Stimulated activated CD4-positive, alpha-beta T cell treated with anti-CD3 and anti-CD28 coated beads, TNF-alpha, amount 100 ng/mL, for 48 hours (primary cell): ENCODE results near the gene SIL1.
"Not testable (repeated sequence)": the region's sequence is repeated elsewhere in the genome, so short reads cannot be mapped to it uniquely, and the experiment has no call there.

ENCODE experiments used
- DNase-seq, 3 donors: peaks; one replicate each; pipeline ENCODE4 v3.0.0-alpha.2; 2020; ENCODE audit warnings: low read depth in 3 of 3

The SIL1 gene

GRCh38 chr5:139108063-139108824, 89.9 kb downstream of the SIL1 start:
- DNase-seq, result no peak

- DNase-seq, result no peak
Measured at GRCh38 chr5:139105621-139106071, 92.5 kb downstream of the SIL1 start.

- DNase-seq, result no peak
Measured at GRCh38 chr5:139104577-139105276, 93.4 kb downstream of the SIL1 start.

GRCh38 chr5:139103762-139104161, 94.4 kb downstream of the SIL1 start:
- no peak for DNase-seq

- no peak for DNase-seq
Measured at GRCh38 chr5:139100825-139101224, 97.3 kb downstream of the SIL1 start.

GRCh38 chr5:139094154-139095131, 103.7 kb downstream of the SIL1 start:
- no peak for DNase-seq

GRCh38 chr5:139092741-139093343, 105.3 kb downstream of the SIL1 start:
- DNase-seq, result no peak

- no peak for DNase-seq
Measured at GRCh38 chr5:139091439-139092156, 106.6 kb downstream of the SIL1 start.

GRCh38 chr5:139090581-139090980, 107.6 kb downstream of the SIL1 start:
- no peak for DNase-seq

- no peak for DNase-seq
Measured at GRCh38 chr5:139088024-139088423, 110.1 kb downstream of the SIL1 start.

GRCh38 chr5:139082813-139083498, 115.2 kb downstream of the SIL1 start:
- no peak for DNase-seq

- no peak for DNase-seq
Measured at GRCh38 chr5:139079991-139080610, 118.1 kb downstream of the SIL1 start.

- no peak for DNase-seq
Measured at GRCh38 chr5:139079225-139079990, 118.8 kb downstream of the SIL1 start.

- no peak for DNase-seq
Measured at GRCh38 chr5:139078345-139078744, 119.8 kb downstream of the SIL1 start.

- DNase-seq, result no peak
Measured at GRCh38 chr5:139077899-139078298, 120.3 kb downstream of the SIL1 start.

- no peak for DNase-seq
Measured at GRCh38 chr5:139076111-139076510, 122.1 kb downstream of the SIL1 start.

GRCh38 chr5:139075066-139076050, 122.8 kb downstream of the SIL1 start:
- DNase-seq, result no peak

- not testable (repeated sequence) for DNase-seq
Measured at GRCh38 chr5:139073956-139074355, 124.2 kb downstream of the SIL1 start.
